SK-N-MC (cell line): ENCODE measurements around the gene CCNB3.
A peak's percentile ranks its signal among the peaks of the same experiment; 100 is the strongest.

ENCODE experiments used
- DNase-seq: peaks from one replicate; pipeline ENCODE4 v3.0.0-alpha.2; 2011; ENCODE audit warnings: low read depth, low spot score
- H3K27ac ChIP-seq: fragments of 200-600 bp; sonication (generic); 2 replicates; pipeline ENCODE4 v1.5.1; 2016; ENCODE audit warnings: mixed run types
- H3K36me3 ChIP-seq: fragments of 200-600 bp; sonication (generic); 2 replicates; pipeline ENCODE4 v1.6.1; 2017; ENCODE audit warnings: antibody characterized with exemption, low read length, mixed read lengths; ENCODE audit not compliant: insufficient read depth
- H3K4me3 ChIP-seq: fragments of 200-600 bp; sonication (generic); 2 replicates; pipeline ENCODE4 v1.5.1; 2016
- H3K9ac ChIP-seq: fragments of 200-600 bp; sonication (generic); 2 replicates; pipeline ENCODE4 v1.8.0; 2017; ENCODE audit warnings: mixed run types, mixed read lengths; ENCODE audit not compliant: insufficient read length
- H3K9me3 ChIP-seq: fragments of 200-600 bp; sonication (generic); 2 replicates; pipeline ENCODE4 v1.6.1; 2017; ENCODE audit warnings: low read depth, mild to moderate bottlenecking, antibody characterized with exemption, low read length, moderate library complexity, mixed read lengths
- EZH2 ChIP-seq: fragments of 200-600 bp; sonication (generic); IDR thresholded peaks from one replicate; pipeline ENCODE4 v1.6.1; 2017; ENCODE audit warnings: antibody characterized with exemption
- FOXP2 ChIP-seq: optimal IDR thresholded peaks from 2 replicates; pipeline ENCODE3; 2011; ENCODE audit warnings: mild to moderate bottlenecking, moderate library complexity; ENCODE audit not compliant: insufficient read depth; ENCODE audit errors: extremely low read length, control extremely low read depth
- POLR2AphosphoS5 ChIP-seq: IDR thresholded peaks from 2 replicates; pipeline ENCODE4 v1.6.1; 2012; ENCODE audit warnings: mild to moderate bottlenecking, low read depth, low read length, borderline replicate concordance

The CCNB3 gene

GRCh38 chrX:50204364-50204899 lies at the start of gene CCNB3:
CCNB3 (plus strand) TSS chrX:50204765; CDS start chrX:50285164, 80,399 bp downstream.
- Histone ChIP-seq H3K36me3 (no peaks in the 10 kb centered on the region), H3K27ac (no peak within 1 kb of the TSS), H3K4me3 (peak within 1 kb of the TSS; percentile 71), H3K9me3 (no peaks in the 10 kb centered on the region), H3K9ac (peak within 1 kb of the TSS; percentile 53)
- DNase-seq, result peak; percentile 12
- TF ChIP-seq EZH2, result no peak
- TF ChIP-seq POLR2AphosphoS5, result peak; percentile 20; the same call in 1 of the 2 replicates
- TF ChIP-seq FOXP2, result no peak

- Histone ChIP-seq H3K36me3 (no peaks in the 10 kb centered on the region), H3K9ac (no peak overlapping the region), H3K9me3 (no peaks in the 10 kb centered on the region), H3K4me3 (no peak overlapping the region), H3K27ac (no peak overlapping the region)
- no peak for DNase-seq
- TF ChIP-seq EZH2, result no peak
- TF ChIP-seq FOXP2, result no peak
- TF ChIP-seq POLR2AphosphoS5, result no peak
Measured at GRCh38 chrX:50157545-50158135, 46.9 kb upstream of the CCNB3 start.

- no peaks in the 10 kb centered on the region for H3K36me3 ChIP-seq
- no peak overlapping the region for H3K4me3 ChIP-seq
- no peaks in the 10 kb centered on the region for H3K9me3 ChIP-seq
- no peak overlapping the region for H3K27ac ChIP-seq
- no peak overlapping the region for H3K9ac ChIP-seq
- no peak for TF ChIP-seq FOXP2
- no peak for TF ChIP-seq POLR2AphosphoS5
- TF ChIP-seq EZH2, result no peak
- DNase-seq, result no peak
Measured at GRCh38 chrX:50158593-50158992, 46.0 kb upstream of the CCNB3 start.

GRCh38 chrX:50161127-50161526 lies 43.4 kb upstream of the CCNB3 start:
- Histone ChIP-seq H3K27ac (no peak overlapping the region), H3K9ac (no peak overlapping the region), H3K36me3 (no peaks in the 10 kb centered on the region), H3K9me3 (no peaks in the 10 kb centered on the region), H3K4me3 (no peak overlapping the region)
- no peak for DNase-seq
- TF ChIP-seq FOXP2 (no peak), POLR2AphosphoS5 (no peak), EZH2 (no peak)

- no peaks in the 10 kb centered on the region for H3K36me3 ChIP-seq
- DNase-seq, result no peak
- H3K27ac ChIP-seq, result no peak overlapping the region
- H3K9ac ChIP-seq, result no peak overlapping the region
- no peak overlapping the region for H3K4me3 ChIP-seq
- H3K9me3 ChIP-seq, result no peaks in the 10 kb centered on the region
- TF ChIP-seq EZH2 (no peak), FOXP2 (no peak), POLR2AphosphoS5 (no peak)
Measured at GRCh38 chrX:50165727-50166126, 38.8 kb upstream of the CCNB3 start.

- H3K9ac ChIP-seq, result no peak overlapping the region
- H3K27ac ChIP-seq, result no peak overlapping the region
- no peaks in the 10 kb centered on the region for H3K9me3 ChIP-seq
- H3K4me3 ChIP-seq, result no peak overlapping the region
- H3K36me3 ChIP-seq, result no peaks in the 10 kb centered on the region
- TF ChIP-seq POLR2AphosphoS5, result no peak
- TF ChIP-seq EZH2, result no peak
- TF ChIP-seq FOXP2, result no peak
- no peak for DNase-seq
Measured at GRCh38 chrX:50167366-50167765, 37.2 kb upstream of the CCNB3 start.

GRCh38 chrX:50168241-50168687 lies 36.3 kb upstream of the CCNB3 start:
- TF ChIP-seq FOXP2 (no peak), EZH2 (no peak)
- DNase-seq, result no peak

GRCh38 chrX:50169717-50170116 lies 34.8 kb upstream of the CCNB3 start:
- H3K9me3 ChIP-seq, result no peaks in the 10 kb centered on the region
- no peak for DNase-seq
- no peak overlapping the region for H3K4me3 ChIP-seq

More at GRCh38 chrX:50168241-50168687, 36.3 kb upstream of the CCNB3 start:
- no peaks in the 10 kb centered on the region for H3K36me3 ChIP-seq
- H3K9ac ChIP-seq, result no peak overlapping the region
- H3K27ac ChIP-seq, result no peak overlapping the region
- no peak overlapping the region for H3K4me3 ChIP-seq
- no peaks in the 10 kb centered on the region for H3K9me3 ChIP-seq

More at GRCh38 chrX:50169717-50170116, 34.8 kb upstream of the CCNB3 start:
- H3K27ac ChIP-seq, result no peak overlapping the region
- no peak overlapping the region for H3K9ac ChIP-seq
- TF ChIP-seq POLR2AphosphoS5, result no peak
- TF ChIP-seq FOXP2, result no peak
- TF ChIP-seq EZH2, result no peak
- H3K36me3 ChIP-seq, result no peaks in the 10 kb centered on the region
